HG03558 (cell line): ENCODE data around the gene MAPT.
"Not testable (repeated sequence)": the region's sequence is repeated elsewhere in the genome, so short reads cannot be mapped to it uniquely, and the experiment has no call there.

Experiments used
- ATAC-seq: cut with Tn5 transposase; IDR thresholded peaks from one replicate; pipeline ENCODE4 v1.9.1; 2021; ENCODE audit warnings: moderate number of reproducible peaks; ENCODE audit not compliant: unreplicated experiment; ENCODE audit errors: extremely low read depth

MAPT gene

DNA sequence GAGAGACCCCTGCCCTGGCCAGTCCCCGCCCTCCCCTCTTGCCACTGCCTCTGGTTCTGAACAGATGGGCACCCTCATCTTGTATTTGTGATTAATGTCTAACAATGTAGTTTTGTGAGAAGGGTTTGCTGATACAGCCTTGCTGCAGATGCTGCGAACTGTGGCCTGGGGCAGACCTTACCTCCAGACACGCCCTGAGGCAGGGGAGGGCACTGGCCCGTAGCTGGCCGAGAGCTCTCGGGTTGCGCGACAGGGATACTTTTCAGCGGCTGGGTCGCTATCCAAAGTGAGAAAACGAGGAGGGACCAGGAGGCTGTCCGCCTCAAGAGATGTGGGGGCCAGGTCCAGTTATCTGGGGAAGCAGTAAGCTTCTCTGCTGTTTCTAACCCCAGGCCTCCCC is 126.6 kb downstream of the MAPT start:
- no peak for ATAC-seq

DNA sequence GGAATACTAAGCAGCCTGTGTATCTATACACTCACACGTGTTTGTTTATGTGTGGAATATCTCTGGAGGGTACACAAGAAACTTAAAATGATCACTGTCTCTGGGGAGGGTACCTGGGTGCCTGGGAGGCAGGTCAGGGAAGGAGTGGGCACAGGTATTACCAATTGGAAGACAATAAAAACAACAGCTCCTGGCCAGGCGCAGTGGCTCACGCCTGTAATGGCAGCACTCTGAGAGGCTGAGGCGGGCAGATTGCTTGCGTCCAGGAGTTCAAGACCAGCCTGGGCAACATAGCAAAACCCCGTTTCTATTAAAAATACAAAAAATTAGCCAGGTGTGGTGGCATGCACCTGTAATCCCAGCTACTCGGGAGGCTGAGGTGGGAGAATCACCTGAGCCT is 129.0 kb downstream of the MAPT start:
- ATAC-seq: not testable (repeated sequence)

DNA sequence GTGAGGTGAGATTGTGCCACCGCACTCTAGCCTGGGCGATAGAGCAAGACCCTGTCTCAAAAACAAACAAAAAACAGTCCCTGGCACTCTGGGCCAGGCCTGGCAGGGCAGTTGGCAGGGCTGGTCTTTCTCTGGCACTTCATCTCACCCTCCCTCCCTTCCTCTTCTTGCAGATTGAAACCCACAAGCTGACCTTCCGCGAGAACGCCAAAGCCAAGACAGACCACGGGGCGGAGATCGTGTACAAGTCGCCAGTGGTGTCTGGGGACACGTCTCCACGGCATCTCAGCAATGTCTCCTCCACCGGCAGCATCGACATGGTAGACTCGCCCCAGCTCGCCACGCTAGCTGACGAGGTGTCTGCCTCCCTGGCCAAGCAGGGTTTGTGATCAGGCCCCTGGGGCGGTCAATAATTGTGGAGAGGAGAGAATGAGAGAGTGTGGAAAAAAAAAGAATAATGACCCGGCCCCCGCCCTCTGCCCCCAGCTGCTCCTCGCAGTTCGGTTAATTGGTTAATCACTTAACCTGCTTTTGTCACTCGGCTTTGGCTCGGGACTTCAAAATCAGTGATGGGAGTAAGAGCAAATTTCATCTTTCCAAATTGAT is 129.5 kb downstream of the MAPT start:
- ATAC-seq: no peak

DNA sequence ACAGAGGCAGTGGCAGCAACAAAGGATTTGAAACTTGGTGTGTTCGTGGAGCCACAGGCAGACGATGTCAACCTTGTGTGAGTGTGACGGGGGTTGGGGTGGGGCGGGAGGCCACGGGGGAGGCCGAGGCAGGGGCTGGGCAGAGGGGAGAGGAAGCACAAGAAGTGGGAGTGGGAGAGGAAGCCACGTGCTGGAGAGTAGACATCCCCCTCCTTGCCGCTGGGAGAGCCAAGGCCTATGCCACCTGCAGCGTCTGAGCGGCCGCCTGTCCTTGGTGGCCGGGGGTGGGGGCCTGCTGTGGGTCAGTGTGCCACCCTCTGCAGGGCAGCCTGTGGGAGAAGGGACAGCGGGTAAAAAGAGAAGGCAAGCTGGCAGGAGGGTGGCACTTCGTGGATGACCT is 130.2 kb downstream of the MAPT start:
- ATAC-seq: no peak

DNA sequence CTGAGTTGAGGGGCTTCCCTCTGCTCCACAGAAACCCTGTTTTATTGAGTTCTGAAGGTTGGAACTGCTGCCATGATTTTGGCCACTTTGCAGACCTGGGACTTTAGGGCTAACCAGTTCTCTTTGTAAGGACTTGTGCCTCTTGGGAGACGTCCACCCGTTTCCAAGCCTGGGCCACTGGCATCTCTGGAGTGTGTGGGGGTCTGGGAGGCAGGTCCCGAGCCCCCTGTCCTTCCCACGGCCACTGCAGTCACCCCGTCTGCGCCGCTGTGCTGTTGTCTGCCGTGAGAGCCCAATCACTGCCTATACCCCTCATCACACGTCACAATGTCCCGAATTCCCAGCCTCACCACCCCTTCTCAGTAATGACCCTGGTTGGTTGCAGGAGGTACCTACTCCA is 130.7 kb downstream of the MAPT start:
- no peak for ATAC-seq

DNA sequence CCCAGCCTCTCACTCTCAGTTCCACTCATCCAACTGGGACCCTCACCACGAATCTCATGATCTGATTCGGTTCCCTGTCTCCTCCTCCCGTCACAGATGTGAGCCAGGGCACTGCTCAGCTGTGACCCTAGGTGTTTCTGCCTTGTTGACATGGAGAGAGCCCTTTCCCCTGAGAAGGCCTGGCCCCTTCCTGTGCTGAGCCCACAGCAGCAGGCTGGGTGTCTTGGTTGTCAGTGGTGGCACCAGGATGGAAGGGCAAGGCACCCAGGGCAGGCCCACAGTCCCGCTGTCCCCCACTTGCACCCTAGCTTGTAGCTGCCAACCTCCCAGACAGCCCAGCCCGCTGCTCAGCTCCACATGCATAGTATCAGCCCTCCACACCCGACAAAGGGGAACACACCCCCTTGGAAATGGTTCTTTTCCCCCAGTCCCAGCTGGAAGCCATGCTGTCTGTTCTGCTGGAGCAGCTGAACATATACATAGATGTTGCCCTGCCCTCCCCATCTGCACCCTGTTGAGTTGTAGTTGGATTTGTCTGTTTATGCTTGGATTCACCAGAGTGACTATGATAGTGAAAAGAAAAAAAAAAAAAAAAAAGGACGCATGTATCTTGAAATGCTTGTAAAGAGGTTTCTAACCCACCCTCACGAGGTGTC is 131.3 kb downstream of the MAPT start:
- no peak for ATAC-seq

DNA sequence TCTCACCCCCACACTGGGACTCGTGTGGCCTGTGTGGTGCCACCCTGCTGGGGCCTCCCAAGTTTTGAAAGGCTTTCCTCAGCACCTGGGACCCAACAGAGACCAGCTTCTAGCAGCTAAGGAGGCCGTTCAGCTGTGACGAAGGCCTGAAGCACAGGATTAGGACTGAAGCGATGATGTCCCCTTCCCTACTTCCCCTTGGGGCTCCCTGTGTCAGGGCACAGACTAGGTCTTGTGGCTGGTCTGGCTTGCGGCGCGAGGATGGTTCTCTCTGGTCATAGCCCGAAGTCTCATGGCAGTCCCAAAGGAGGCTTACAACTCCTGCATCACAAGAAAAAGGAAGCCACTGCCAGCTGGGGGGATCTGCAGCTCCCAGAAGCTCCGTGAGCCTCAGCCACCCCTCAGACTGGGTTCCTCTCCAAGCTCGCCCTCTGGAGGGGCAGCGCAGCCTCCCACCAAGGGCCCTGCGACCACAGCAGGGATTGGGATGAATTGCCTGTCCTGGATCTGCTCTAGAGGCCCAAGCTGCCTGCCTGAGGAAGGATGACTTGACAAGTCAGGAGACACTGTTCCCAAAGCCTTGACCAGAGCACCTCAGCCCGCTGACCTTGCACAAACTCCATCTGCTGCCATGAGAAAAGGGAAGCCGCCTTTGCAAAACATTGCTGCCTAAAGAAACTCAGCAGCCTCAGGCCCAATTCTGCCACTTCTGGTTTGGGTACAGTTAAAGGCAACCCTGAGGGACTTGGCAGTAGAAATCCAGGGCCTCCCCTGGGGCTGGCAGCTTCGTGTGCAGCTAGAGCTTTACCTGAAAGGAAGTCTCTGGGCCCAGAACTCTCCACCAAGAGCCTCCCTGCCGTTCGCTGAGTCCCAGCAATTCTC is 132.1 kb downstream of the MAPT start:
- no peak for ATAC-seq

DNA sequence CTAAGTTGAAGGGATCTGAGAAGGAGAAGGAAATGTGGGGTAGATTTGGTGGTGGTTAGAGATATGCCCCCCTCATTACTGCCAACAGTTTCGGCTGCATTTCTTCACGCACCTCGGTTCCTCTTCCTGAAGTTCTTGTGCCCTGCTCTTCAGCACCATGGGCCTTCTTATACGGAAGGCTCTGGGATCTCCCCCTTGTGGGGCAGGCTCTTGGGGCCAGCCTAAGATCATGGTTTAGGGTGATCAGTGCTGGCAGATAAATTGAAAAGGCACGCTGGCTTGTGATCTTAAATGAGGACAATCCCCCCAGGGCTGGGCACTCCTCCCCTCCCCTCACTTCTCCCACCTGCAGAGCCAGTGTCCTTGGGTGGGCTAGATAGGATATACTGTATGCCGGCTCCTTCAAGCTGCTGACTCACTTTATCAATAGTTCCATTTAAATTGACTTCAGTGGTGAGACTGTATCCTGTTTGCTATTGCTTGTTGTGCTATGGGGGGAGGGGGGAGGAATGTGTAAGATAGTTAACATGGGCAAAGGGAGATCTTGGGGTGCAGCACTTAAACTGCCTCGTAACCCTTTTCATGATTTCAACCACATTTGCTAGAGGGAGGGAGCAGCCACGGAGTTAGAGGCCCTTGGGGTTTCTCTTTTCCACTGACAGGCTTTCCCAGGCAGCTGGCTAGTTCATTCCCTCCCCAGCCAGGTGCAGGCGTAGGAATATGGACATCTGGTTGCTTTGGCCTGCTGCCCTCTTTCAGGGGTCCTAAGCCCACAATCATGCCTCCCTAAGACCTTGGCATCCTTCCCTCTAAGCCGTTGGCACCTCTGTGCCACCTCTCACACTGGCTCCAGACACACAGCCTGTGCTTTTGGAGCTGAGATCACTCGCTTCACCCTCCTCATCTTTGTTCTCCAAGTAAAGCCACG is 133.0 kb downstream of the MAPT start:
- no peak for ATAC-seq

DNA sequence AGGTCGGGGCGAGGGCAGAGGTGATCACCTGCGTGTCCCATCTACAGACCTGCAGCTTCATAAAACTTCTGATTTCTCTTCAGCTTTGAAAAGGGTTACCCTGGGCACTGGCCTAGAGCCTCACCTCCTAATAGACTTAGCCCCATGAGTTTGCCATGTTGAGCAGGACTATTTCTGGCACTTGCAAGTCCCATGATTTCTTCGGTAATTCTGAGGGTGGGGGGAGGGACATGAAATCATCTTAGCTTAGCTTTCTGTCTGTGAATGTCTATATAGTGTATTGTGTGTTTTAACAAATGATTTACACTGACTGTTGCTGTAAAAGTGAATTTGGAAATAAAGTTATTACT is 133.6 kb downstream of the MAPT start:
- no peak for ATAC-seq

DNA sequence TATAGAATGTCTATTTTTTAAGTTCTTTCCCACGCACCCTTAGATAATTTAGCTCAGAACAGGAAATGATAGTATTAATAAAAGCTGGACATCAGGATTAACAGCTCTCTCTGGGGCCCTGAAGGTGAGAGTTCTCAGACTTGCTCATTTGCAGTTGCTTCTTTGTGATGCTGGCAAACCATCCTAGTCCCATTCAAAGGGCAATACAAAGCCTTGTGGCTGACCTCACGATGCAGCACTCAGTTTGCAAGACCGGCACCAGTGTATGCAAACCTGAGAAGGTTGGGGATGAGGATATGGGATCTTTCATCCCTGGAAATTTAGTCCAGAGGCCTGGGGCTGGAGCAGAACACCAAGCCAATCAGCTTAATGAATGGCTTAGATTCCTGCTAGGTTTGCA is 134.0 kb downstream of the MAPT start:
- no peak for ATAC-seq

DNA sequence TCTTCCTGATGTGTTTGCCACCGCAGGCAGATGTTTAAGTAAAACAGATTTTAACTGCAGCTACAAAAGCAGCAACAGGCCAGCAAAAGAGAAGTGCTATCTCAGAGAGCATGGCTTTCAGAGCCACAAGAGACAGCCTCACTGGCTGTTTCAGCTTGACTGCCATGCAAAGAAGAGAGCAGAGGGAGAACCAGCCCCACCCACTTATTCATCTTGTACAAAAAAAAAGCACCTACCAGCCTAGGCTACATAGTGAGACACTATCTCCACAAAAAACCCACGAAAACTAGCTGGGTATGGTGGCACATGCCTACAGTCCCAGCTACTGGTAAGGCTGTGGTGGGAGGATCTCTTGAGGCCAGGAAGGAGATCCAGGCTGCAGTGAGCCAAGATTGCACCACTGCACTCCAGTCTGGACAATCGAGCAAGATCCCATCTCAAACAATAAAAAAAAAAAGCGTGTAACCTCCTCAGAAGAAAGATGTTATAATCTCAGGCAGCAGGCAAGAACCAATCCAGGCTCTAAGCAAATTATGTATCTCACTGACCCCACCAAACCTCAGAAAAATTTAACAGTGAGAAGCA is 134.7 kb downstream of the MAPT start:
- ATAC-seq: no peak

DNA sequence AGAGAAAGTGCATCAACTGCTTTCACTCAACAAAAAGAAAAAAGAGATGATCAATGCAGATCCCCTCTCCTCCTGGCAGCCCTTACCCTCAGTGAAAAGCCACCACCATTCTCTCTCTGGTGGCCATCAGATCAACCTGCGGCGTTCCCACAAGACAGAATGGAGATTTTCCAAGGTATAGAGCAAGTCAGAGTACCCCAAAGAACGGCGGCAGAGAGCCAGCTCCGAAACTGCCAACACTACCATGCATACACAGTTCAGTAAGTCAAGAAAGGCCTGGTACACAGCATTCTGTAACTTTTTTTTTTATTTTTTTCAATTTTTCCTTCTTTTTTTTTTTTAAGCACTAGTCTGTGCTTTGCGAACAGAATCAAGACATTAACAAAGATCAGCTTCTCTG is 135.3 kb downstream of the MAPT start:
- ATAC-seq: no peak

DNA sequence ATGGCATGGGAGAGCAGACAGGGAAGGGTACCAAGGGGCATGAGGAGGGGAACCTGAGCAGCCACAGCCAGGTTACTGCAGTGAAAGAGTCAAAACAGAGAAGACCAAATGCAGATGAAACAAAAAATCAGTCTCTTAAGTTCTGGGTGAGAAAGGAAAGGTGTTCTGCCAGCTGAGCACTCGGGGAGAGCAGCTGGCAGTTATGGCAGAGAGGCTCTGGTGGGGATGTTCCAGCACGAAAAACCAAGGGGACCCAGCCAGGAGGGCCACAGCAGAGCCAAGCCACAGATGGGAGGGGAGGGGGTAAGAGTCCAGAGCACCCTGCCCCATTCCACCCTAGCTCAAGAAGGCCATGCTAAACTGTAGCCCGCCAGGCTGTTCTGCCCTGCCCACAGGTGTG is 136.4 kb downstream of the MAPT start:
- ATAC-seq: no peak

DNA sequence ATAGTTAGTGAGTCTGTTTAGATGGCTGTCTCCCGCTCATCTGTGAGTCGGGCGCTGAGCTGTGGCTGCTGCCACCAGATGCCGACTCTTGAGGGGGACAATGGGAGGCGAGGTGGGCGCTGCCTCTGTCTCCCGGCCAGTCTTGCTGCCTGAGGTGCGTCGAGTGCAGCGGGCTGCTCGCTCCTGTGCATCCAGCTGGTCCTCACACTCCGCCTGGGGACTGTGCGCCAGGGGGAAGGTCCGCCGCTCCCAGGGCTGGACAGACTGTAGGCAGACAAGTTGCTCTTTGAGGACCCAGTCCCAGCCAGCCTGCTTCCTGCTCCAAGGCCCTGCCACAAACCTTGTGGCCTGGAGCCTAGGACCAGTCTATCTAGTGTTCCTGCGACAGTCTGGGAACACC is 137.1 kb downstream of the MAPT start:
- no peak for ATAC-seq

DNA sequence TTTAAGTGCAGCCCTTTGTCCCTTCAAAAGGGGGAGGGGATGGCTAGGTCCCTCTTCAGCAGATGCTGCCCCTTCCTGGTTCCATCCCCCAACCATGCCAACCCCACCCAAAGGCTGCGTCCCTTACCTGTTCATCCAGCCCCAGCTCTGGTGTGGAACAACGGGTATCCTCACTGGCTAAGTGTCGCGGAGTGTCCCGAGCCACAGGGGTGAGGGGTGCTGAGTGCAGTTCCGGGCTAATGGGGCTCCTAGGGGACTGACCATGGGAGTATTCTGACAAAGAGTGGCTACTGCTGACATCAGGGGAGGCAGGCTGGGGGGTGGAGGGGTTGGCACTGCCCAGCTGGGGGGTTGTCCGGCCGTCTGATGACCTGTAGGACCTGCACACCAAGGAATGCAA is 137.6 kb downstream of the MAPT start:
- no peak for ATAC-seq

DNA sequence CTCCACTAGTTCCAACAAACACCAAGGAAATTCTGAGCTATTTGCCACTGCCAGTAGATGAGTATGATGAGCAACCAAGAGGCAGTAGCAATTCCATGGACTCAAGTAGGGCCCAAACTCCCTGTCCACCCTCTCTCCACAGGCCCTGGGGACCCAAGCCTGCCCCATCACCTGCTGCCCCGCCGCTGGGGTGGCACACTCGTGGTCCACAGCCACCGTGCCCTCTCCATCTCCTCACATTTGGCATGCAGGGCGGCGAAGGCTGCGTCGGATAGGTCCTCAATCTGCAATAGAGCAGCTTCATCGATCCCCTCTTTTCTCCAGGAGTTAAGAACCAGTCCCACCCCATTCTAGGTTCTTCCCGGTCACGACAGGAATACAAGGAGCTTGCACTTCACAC is 138.6 kb downstream of the MAPT start:
- ATAC-seq: no peak

DNA sequence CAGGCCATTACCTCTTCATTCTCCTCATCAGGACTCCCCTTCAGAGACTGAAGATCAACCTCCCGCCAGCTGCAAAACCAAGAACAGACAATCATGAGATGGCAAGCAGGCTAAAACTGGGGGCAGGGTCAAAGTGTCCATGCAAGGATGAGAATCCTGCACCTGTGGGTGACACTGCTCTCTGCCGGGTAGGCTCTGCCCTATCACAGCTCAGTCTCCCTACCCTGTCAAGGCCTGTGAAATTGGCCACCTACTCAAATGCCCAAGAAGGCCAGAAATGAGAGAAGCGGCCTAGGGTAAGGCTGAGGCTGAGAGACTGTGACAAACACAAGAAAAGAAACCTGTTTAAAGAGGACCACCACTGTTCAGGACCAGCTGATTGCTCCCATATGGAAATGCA is 139.0 kb downstream of the MAPT start:
- ATAC-seq: no peak

DNA sequence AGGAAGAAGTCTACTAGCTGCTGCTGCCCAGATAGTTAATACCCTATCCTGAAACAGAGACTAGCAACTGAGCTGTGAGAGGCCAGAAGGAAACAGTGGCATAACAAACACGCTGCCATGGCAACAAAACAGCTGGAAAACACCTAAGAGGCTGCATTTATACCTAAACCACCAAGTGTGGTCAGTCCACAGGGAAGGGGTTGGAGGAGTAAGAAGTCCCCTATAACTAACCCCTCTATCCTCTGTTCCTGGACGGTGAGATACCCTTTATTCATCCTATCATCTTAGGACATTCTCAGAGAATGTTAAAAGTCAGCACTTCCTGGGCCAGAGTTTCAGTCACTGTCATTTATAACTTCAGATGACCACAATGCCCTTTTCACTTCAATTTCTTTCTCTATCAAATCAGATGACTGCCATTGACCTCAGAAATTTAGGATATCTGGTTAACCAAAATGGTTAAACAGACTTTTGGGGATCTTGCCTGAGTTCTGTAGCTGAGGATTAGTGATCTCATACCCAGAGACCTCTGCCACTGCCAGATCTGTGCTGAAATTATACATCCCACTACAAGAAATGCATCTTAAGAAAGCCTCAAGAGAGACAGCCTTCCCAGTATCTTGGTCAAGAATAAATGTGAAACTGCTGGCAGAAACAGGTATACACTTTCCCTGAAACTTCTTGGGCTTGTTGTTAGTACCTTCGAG is 140.9 kb downstream of the MAPT start:
- ATAC-seq: no peak

DNA sequence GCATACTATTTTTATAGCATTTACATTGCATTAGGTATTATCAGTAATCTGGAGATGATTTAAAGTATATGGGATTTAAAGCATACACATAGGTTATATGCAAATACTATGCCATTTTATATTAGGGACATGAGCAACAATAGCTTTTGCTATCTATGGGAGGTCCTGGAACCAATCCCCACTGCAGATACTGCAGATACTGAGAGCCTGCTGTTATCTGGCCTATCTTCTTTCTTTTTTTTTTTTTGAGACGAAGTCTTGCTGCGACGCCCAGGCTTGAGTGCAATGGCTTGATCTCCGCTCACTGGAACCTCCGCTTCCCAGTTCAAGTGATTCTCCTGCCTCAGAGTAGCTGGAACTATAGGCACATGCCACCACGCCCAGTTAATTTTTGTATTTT is 142.1 kb downstream of the MAPT start:
- ATAC-seq: no peak
